Trophoblast cell (in vitro differentiated cells and primary cell): ENCODE measurements around the gene PDE11A.
A peak's percentile ranks its signal among the peaks of the same experiment; 100 is the strongest.
"Not testable (repeated sequence)": the region's sequence is repeated elsewhere in the genome, so short reads cannot be mapped to it uniquely, and the experiment has no call there.

Experiments used
- DNase-seq, 2 donors: peaks; one replicate each; pipeline ENCODE4 v3.0.0-alpha.2; 2016
- H2AFZ ChIP-seq: 2 replicates; pipeline ENCODE4 v1.6.1; 2013; ENCODE audit warnings: low read length, moderate library complexity, mild to moderate bottlenecking; ENCODE audit not compliant: insufficient read depth, poor library complexity
- H2AK5ac ChIP-seq: 2 replicates; pipeline ENCODE4 v1.6.1; 2013; ENCODE audit warnings: mild to moderate bottlenecking, low read length
- H2BK120ac ChIP-seq: 2 replicates; pipeline ENCODE4 v1.6.1; 2013; ENCODE audit warnings: low read length, mild to moderate bottlenecking, moderate library complexity; ENCODE audit not compliant: insufficient read depth, poor library complexity
- H2BK12ac ChIP-seq: 2 replicates; pipeline ENCODE4 v1.6.1; 2013; ENCODE audit warnings: mild to moderate bottlenecking, low read length, moderate library complexity
- H2BK5ac ChIP-seq: 2 replicates; pipeline ENCODE4 v1.6.1; 2013; ENCODE audit warnings: low read length, low read depth, moderate library complexity, mild to moderate bottlenecking; ENCODE audit not compliant: poor library complexity
- H3K14ac ChIP-seq: 2 replicates; pipeline ENCODE4 v1.6.1; 2013; ENCODE audit warnings: mild to moderate bottlenecking, low read length
- H3K18ac ChIP-seq: 2 replicates; pipeline ENCODE4 v1.6.1; 2013; ENCODE audit warnings: mild to moderate bottlenecking, low read length
- H3K23ac ChIP-seq: 2 replicates; pipeline ENCODE4 v1.6.1; 2013; ENCODE audit warnings: low read length
- H3K27ac ChIP-seq: 2 replicates; pipeline ENCODE4 v1.5.1; 2013; ENCODE audit warnings: low read depth, mild to moderate bottlenecking, inconsistent platforms, low read length, moderate library complexity
- H3K27me3 ChIP-seq: 2 replicates; pipeline ENCODE4 v1.6.1; 2013; ENCODE audit warnings: inconsistent platforms, mild to moderate bottlenecking, low read length, moderate library complexity; ENCODE audit not compliant: insufficient read depth
- H3K36me3 ChIP-seq, 2 experiments: 1 replicate in 1 of 2; 2 replicates in 1 of 2; pipeline ENCODE4 v1.6.1; 2013; ENCODE audit warnings: low read length in 2 of 2, mild to moderate bottlenecking in 2 of 2, moderate library complexity in 1 of 2; ENCODE audit not compliant: insufficient read depth in 2 of 2, control insufficient read depth in 1 of 2
- H3K4ac ChIP-seq: 2 replicates; pipeline ENCODE4 v1.6.1; 2013; ENCODE audit warnings: low read depth, mild to moderate bottlenecking, low read length, moderate library complexity
- H3K4me1 ChIP-seq, 2 experiments: 1 replicate in 1 of 2; 2 replicates in 1 of 2; pipeline ENCODE4 v1.6.1; 2013; ENCODE audit warnings: low read length in 2 of 2, mild to moderate bottlenecking in 2 of 2, moderate library complexity in 1 of 2; ENCODE audit not compliant: insufficient read depth in 2 of 2, control insufficient read depth in 1 of 2
- H3K4me2 ChIP-seq: 2 replicates; pipeline ENCODE4 v1.6.1; 2013; ENCODE audit warnings: inconsistent platforms, mild to moderate bottlenecking, low read length, moderate library complexity
- H3K4me3 ChIP-seq: 2 replicates; pipeline ENCODE4 v1.5.1; 2013; ENCODE audit warnings: mild to moderate bottlenecking, low read depth, low read length, inconsistent platforms
- H3K79me1 ChIP-seq: one replicate; pipeline ENCODE4 v1.6.1; 2013; ENCODE audit warnings: low read length
- H3K79me2 ChIP-seq: 2 replicates; pipeline ENCODE4 v1.6.1; 2013; ENCODE audit warnings: low read length, mild to moderate bottlenecking; ENCODE audit not compliant: control insufficient read depth, insufficient read depth, poor library complexity
- H3K9ac ChIP-seq: 2 replicates; pipeline ENCODE4 v1.6.1; 2013; ENCODE audit warnings: mild to moderate bottlenecking, low read length
- H3K9me3 ChIP-seq: 2 replicates; pipeline ENCODE4 v1.6.1; 2013; ENCODE audit warnings: low read depth, mild to moderate bottlenecking, control low read depth, inconsistent platforms, low read length; ENCODE audit not compliant: insufficient read depth
- H4K12ac ChIP-seq: 2 replicates; pipeline ENCODE4 v1.6.1; 2013; ENCODE audit warnings: low read depth, mild to moderate bottlenecking, low read length, moderate library complexity
- H4K8ac ChIP-seq: 2 replicates; pipeline ENCODE4 v1.6.1; 2013; ENCODE audit warnings: low read depth, mild to moderate bottlenecking, low read length, moderate library complexity
- H4K91ac ChIP-seq: one replicate; pipeline ENCODE4 v1.6.1; 2013; ENCODE audit warnings: low read depth, mild to moderate bottlenecking, low read length, moderate library complexity
- WGBS: extraction: QIAGEN DNeasy Blood & Tissue Kit; methylation state at CpG from one replicate; pipeline ENCODE4 v1.1.7; 2013; ENCODE audit warnings: missing lambda C conversion rate; ENCODE audit not compliant: insufficient read length, insufficient coverage; ENCODE audit errors: extremely low coverage; 5-methylcytosine and 5-hydroxymethylcytosine counted together

PDE11A gene

GRCh38 chr2:177843188-177843587 lies 229.4 kb downstream of the PDE11A start:
- no peaks in the 10 kb centered on the region for H3K79me1 ChIP-seq
- H3K9ac ChIP-seq, result no peak overlapping the region
- H3K4me3 ChIP-seq, result no peak overlapping the region
- H3K4me1 ChIP-seq, result no peaks in the 10 kb centered on the region
- no peak overlapping the region for H3K4me2 ChIP-seq
- no peaks in the 10 kb centered on the region for H3K79me2 ChIP-seq
- no peak overlapping the region for H2AK5ac ChIP-seq
- no peak overlapping the region for H3K27ac ChIP-seq
- no peak overlapping the region for H2BK120ac ChIP-seq
- no peak overlapping the region for H4K91ac ChIP-seq
- no peak overlapping the region for H3K14ac ChIP-seq
- H4K12ac ChIP-seq, result no peak overlapping the region
- H3K9me3 ChIP-seq, result peaks cover 2% of the 10 kb centered on the region
- H4K8ac ChIP-seq, result no peak overlapping the region
- H3K4ac ChIP-seq, result no peak overlapping the region
- DNase-seq, result no peak
- H3K27me3 ChIP-seq, result no peaks in the 10 kb centered on the region
- WGBS, result no CpG with 5 or more reads among the region's 2 CpGs
- H2BK5ac ChIP-seq, result no peak overlapping the region
- H3K23ac ChIP-seq, result no peak overlapping the region
- no peak overlapping the region for H3K18ac ChIP-seq
- no peaks in the 10 kb centered on the region for H3K36me3 ChIP-seq
- no peak overlapping the region for H2BK12ac ChIP-seq
- no peak overlapping the region for H2AFZ ChIP-seq

- Histone ChIP-seq H2AFZ (no peak overlapping the region), H2BK12ac (no peak overlapping the region), H2AK5ac (no peak overlapping the region), H3K9me3 (peaks cover 2% of the 10 kb centered on the region), H2BK120ac (no peak overlapping the region), H3K4me1 (no peaks in the 10 kb centered on the region), H4K12ac (no peak overlapping the region), H4K91ac (no peak overlapping the region), H3K18ac (no peak overlapping the region), H3K14ac (no peak overlapping the region), H3K23ac (no peak overlapping the region), H2BK5ac (no peak overlapping the region), H3K79me1 (no peaks in the 10 kb centered on the region), H4K8ac (no peak overlapping the region), H3K4me3 (no peak overlapping the region), H3K79me2 (no peaks in the 10 kb centered on the region), H3K4me2 (no peak overlapping the region), H3K9ac (no peak overlapping the region), H3K4ac (no peak overlapping the region), H3K27ac (no peak overlapping the region), H3K27me3 (no peaks in the 10 kb centered on the region), H3K36me3 (no peaks in the 10 kb centered on the region)
- DNase-seq, result no peak
- WGBS, result no CpG with 5 or more reads among the region's 3 CpGs
Observed at GRCh38 chr2:177842243-177842642, 230.3 kb downstream of the PDE11A start.

- H3K4me3 ChIP-seq, H3K4me2 ChIP-seq, H3K14ac ChIP-seq, H3K23ac ChIP-seq, H4K12ac ChIP-seq, H2AFZ ChIP-seq, H3K4ac ChIP-seq, H2BK120ac ChIP-seq, H2AK5ac ChIP-seq, H3K4me1 ChIP-seq, H2BK5ac ChIP-seq, H3K27me3 ChIP-seq, H3K9ac ChIP-seq, H2BK12ac ChIP-seq, H3K79me1 ChIP-seq, H4K8ac ChIP-seq, H4K91ac ChIP-seq, H3K18ac ChIP-seq, H3K27ac ChIP-seq, H3K79me2 ChIP-seq, H3K36me3 ChIP-seq, DNase-seq: not testable (repeated sequence)
- WGBS, result no CpG with 5 or more reads among the region's 27 CpGs
- H3K9me3 ChIP-seq, result peaks cover 15% of the 10 kb centered on the region
Observed at GRCh38 chr2:177835418-177836204, 237.0 kb downstream of the PDE11A start.

- Histone ChIP-seq H4K8ac (no peak overlapping the region), H3K14ac (no peak overlapping the region), H4K12ac (no peak overlapping the region), H4K91ac (no peak overlapping the region), H3K27me3 (no peaks in the 10 kb centered on the region), H2AK5ac (no peak overlapping the region), H3K36me3 (no peaks in the 10 kb centered on the region), H3K18ac (no peak overlapping the region), H3K9ac (no peak overlapping the region), H3K79me1 (no peaks in the 10 kb centered on the region), H2AFZ (no peak overlapping the region), H3K27ac (no peak overlapping the region), H2BK12ac (no peak overlapping the region), H3K9me3 (peaks cover 13% of the 10 kb centered on the region), H3K4ac (no peak overlapping the region), H2BK120ac (no peak overlapping the region), H3K23ac (no peak overlapping the region), H3K4me1 (no peaks in the 10 kb centered on the region), H3K79me2 (no peaks in the 10 kb centered on the region), H2BK5ac (no peak overlapping the region), H3K4me2 (no peak overlapping the region), H3K4me3 (no peak overlapping the region)
- DNase-seq, result peak; percentile 40 to 54
- WGBS, result no CpG with 5 or more reads among the region's 6 CpGs
Observed at GRCh38 chr2:177832611-177833433, 239.8 kb downstream of the PDE11A start.
